Esophagus (tissue), 2 donors: Measurements from ENCODE around the gene NR3C1. TPM values are rescaled to one million over a fixed set of nuclear protein-coding genes. Genes with fewer than 3 reads are reported as not detected.

Source experiments
- H3K27ac ChIP-seq, 2 donors: one replicate each; pipeline ENCODE4 v1.5.1; 2013; ENCODE audit warnings: low read depth in 2 of 2, mild to moderate bottlenecking in 2 of 2, inconsistent platforms in 1 of 2, low read length in 1 of 2, moderate library complexity in 1 of 2
- H3K27me3 ChIP-seq, 2 donors: one replicate each; pipeline ENCODE4 v1.6.1; 2013; ENCODE audit warnings: low read length in 2 of 2, control low read depth in 1 of 2, mild to moderate bottlenecking in 1 of 2; ENCODE audit not compliant: insufficient read depth in 2 of 2, control insufficient read depth in 1 of 2
- H3K36me3 ChIP-seq, 2 donors: one replicate each; pipeline ENCODE4 v1.6.1; 2013; ENCODE audit warnings: low read length in 1 of 2; ENCODE audit not compliant: control insufficient read depth in 2 of 2, insufficient read depth in 2 of 2
- H3K4me1 ChIP-seq, 2 donors: one replicate each; pipeline ENCODE4 v1.6.1; 2013; ENCODE audit warnings: low read length in 1 of 2; ENCODE audit not compliant: control insufficient read depth in 2 of 2, insufficient read depth in 2 of 2
- H3K4me3 ChIP-seq, 2 donors: one replicate each; pipeline ENCODE4 v1.5.1; 2013; ENCODE audit warnings: low read length in 2 of 2, mild to moderate bottlenecking in 2 of 2, low read depth in 1 of 2, moderate library complexity in 1 of 2
- H3K9me3 ChIP-seq, 2 donors: one replicate each; pipeline ENCODE4 v1.6.1; 2013; ENCODE audit warnings: mild to moderate bottlenecking in 2 of 2, low read depth in 1 of 2, low read length in 1 of 2, moderate library complexity in 1 of 2; ENCODE audit not compliant: control insufficient read depth in 2 of 2, insufficient read depth in 1 of 2
- WGBS, 2 donors: extraction: QIAGEN DNeasy Blood & Tissue Kit; methylation state at CpG; one replicate each; pipeline ENCODE4 v1.1.7; 2013; 5-methylcytosine and 5-hydroxymethylcytosine counted together
- polyA plus RNA-seq, 2 donors: library from polyadenylated mRNA; stranded (reverse); fragments of 200-250 nt; gene quantifications; one replicate each; pipeline ENCODE4 v1.2.3, GENCODE V29; 2013
- donor health status: healthy with polysubstance abuse.
- donor health status: Bipolar disorder and iron deficiency.

Gene NR3C1
- polyA plus RNA-seq, 2 donors: 8.6 to 10.7 TPM

- Histone ChIP-seq H3K9me3 (no peaks in the 10 kb centered on the region), H3K4me1 (no peaks in the 10 kb centered on the region), H3K27me3 (no peaks in the 10 kb centered on the region), H3K27ac (no peak overlapping the region), H3K36me3 (no peaks in the 10 kb centered on the region), H3K4me3 (no peak overlapping the region)
- WGBS, 2 donors: 39 to 55% methylated on average over 3 of the region's 3 CpGs
These were observed 52.5 kb downstream of the NR3C1 start for GRCh38 chr5:143350751-143351602.

GRCh38 chr5:143350341-143350740 is 53.1 kb downstream of the NR3C1 start:
- H3K27me3 ChIP-seq: no peaks in the 10 kb centered on the region
- no peaks in the 10 kb centered on the region for H3K36me3 ChIP-seq
- no peak overlapping the region for H3K27ac ChIP-seq
- no peaks in the 10 kb centered on the region for H3K4me1 ChIP-seq
- H3K9me3 ChIP-seq: no peaks in the 10 kb centered on the region
- no peak overlapping the region for H3K4me3 ChIP-seq
- 94 to 100% methylated on average over 1 of the region's 1 CpG for WGBS, 2 donors

- Histone ChIP-seq H3K9me3 (no peaks in the 10 kb centered on the region), H3K36me3 (no peaks in the 10 kb centered on the region), H3K4me3 (no peak overlapping the region), H3K27me3 (no peaks in the 10 kb centered on the region), H3K4me1 (no peaks in the 10 kb centered on the region), H3K27ac (no peak overlapping the region)
These were observed 54.3 kb downstream of the NR3C1 start for GRCh38 chr5:143349177-143349576.

- Histone ChIP-seq H3K36me3 (no peaks in the 10 kb centered on the region), H3K4me1 (no peaks in the 10 kb centered on the region), H3K4me3 (no peak overlapping the region), H3K27ac (no peak overlapping the region), H3K9me3 (no peaks in the 10 kb centered on the region), H3K27me3 (no peaks in the 10 kb centered on the region)
- 68% methylated on average over 3 of the region's 3 CpGs for WGBS, 2 donors
These were observed 55.7 kb downstream of the NR3C1 start for GRCh38 chr5:143347698-143348344.

GRCh38 chr5:143347046-143347445 is 56.4 kb downstream of the NR3C1 start:
- H3K4me1 ChIP-seq: no peaks in the 10 kb centered on the region
- 47 to 53% methylated on average over 1 of the region's 1 CpG for WGBS, 2 donors
- no peak overlapping the region for H3K27ac ChIP-seq
- H3K36me3 ChIP-seq: no peaks in the 10 kb centered on the region
- no peaks in the 10 kb centered on the region for H3K9me3 ChIP-seq
- no peak overlapping the region for H3K4me3 ChIP-seq
- no peaks in the 10 kb centered on the region for H3K27me3 ChIP-seq

GRCh38 chr5:143345671-143346440 is 57.6 kb downstream of the NR3C1 start:
- Histone ChIP-seq H3K9me3 (no peaks in the 10 kb centered on the region), H3K4me3 (no peak overlapping the region), H3K27ac (no peak overlapping the region), H3K27me3 (no peaks in the 10 kb centered on the region), H3K4me1 (no peaks in the 10 kb centered on the region), H3K36me3 (no peaks in the 10 kb centered on the region)
- 84 to 86% methylated on average over 1 of the region's 1 CpG for WGBS, 2 donors

GRCh38 chr5:143343042-143343441 is 60.4 kb downstream of the NR3C1 start:
- 94 to 97% methylated on average over 2 of the region's 2 CpGs for WGBS, 2 donors
- Histone ChIP-seq H3K4me1 (no peaks in the 10 kb centered on the region), H3K36me3 (no peaks in the 10 kb centered on the region), H3K27me3 (no peaks in the 10 kb centered on the region), H3K9me3 (no peaks in the 10 kb centered on the region), H3K4me3 (no peak overlapping the region), H3K27ac (no peak overlapping the region)

GRCh38 chr5:143342607-143343006 is 60.9 kb downstream of the NR3C1 start:
- Histone ChIP-seq H3K27ac (no peak overlapping the region), H3K4me1 (no peaks in the 10 kb centered on the region)

GRCh38 chr5:143341807-143342570 is 61.5 kb downstream of the NR3C1 start:
- H3K9me3 ChIP-seq: no peaks in the 10 kb centered on the region
- no peaks in the 10 kb centered on the region for H3K27me3 ChIP-seq
- no peaks in the 10 kb centered on the region for H3K4me1 ChIP-seq
- no peak overlapping the region for H3K27ac ChIP-seq
- H3K4me3 ChIP-seq: no peak overlapping the region
- 57 to 60% methylated on average over 4 of the region's 4 CpGs for WGBS, 2 donors
- no peaks in the 10 kb centered on the region for H3K36me3 ChIP-seq

More at GRCh38 chr5:143342607-143343006, 60.9 kb downstream of the NR3C1 start:
- Histone ChIP-seq H3K36me3 (no peaks in the 10 kb centered on the region), H3K9me3 (no peaks in the 10 kb centered on the region), H3K27me3 (no peaks in the 10 kb centered on the region), H3K4me3 (no peak overlapping the region)
- WGBS, 2 donors: 81% methylated on average over 5 of the region's 5 CpGs
